ENCODE measurements around the gene GOLGA3.
"Not testable (repeated sequence)": the region's sequence is repeated elsewhere in the genome, so short reads cannot be mapped to it uniquely, and the experiment has no call there.

Gene GOLGA3

GRCh38 chr12:132828706-132829534, at the start of gene GOLGA3:
GOLGA3 (minus strand) TSS chr12:132828869; CDS start chr12:132822128, 6,741 bp downstream.
- FAIRE-seq, result no peak

DNA sequence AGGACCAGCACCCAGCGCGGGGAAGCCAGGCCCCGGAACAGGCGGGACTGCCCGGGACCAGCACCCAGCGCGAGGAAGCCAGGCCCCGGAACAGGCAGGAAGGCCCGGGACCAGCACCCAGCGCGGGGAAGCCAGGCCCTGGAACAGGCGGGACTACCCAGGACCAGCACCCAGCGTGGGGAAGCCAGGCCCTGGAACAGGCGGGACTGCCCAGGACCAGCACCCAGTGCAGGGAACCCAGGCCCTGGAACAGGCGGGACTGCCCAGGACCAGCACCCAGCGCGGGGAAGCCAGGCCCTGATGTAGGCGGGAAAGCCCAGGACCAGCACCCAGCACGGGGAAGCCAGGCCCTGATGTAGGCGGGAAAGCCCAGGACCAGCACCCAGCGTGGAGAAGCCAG, 46.0 kb upstream of the GOLGA3 start:
- not testable (repeated sequence) for FAIRE-seq

- no peak for FAIRE-seq
Observed at GRCh38 chr12:132874175-132874574, 45.5 kb upstream of the GOLGA3 start.

- FAIRE-seq, result no peak
Observed at GRCh38 chr12:132873724-132874123, 45.1 kb upstream of the GOLGA3 start.

GRCh38 chr12:132872975-132873421, 44.3 kb upstream of the GOLGA3 start:
- no peak for FAIRE-seq

GRCh38 chr12:132872073-132872855, 43.6 kb upstream of the GOLGA3 start:
- FAIRE-seq, result no peak

DNA sequence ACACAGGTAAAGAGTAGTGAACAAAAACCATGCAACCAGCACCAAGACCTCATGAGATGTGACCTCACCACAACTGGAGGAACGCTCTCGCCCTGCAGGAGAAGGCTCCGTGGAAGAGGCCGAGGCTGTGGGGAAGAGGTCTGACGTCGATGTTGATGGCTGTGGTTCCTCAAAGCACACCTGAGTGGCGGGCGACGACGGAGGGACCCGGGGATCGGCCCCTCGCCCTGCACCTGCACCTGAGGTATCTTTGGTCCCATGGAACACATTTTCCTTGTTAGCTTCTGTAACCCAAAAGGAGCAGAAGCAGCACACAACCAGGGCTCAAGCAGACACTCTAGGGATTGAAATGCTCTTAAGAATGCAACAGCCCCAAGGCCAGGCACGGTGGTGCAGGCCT, 40.9 kb upstream of the GOLGA3 start:
- no peak for FAIRE-seq

DNA sequence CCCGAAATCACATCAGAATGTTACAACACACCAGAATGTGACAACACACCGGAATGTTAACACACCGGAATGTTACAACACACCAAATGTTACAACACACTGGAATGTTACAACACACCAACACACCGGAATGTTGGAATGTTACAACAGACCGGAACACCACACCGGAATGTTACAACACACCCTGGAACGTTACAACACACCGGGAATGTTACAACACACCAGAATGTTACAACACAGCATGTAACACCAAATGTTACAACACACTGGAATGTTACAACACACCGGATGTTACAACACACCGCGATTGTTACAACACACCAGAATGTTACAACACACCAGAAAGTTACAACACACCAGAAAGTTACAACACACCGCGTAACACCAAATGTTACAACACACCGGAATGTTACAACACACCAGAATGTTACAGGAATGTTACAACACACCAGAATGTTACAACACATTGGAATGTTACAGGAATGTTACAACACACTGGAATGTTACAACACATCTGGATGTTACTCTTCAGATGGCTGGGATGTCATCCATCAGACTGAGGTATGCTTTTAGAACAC, 37.7 kb upstream of the GOLGA3 start:
- FAIRE-seq, result no peak

GRCh38 chr12:132861558-132861957, 32.9 kb upstream of the GOLGA3 start:
- FAIRE-seq, result no peak

DNA sequence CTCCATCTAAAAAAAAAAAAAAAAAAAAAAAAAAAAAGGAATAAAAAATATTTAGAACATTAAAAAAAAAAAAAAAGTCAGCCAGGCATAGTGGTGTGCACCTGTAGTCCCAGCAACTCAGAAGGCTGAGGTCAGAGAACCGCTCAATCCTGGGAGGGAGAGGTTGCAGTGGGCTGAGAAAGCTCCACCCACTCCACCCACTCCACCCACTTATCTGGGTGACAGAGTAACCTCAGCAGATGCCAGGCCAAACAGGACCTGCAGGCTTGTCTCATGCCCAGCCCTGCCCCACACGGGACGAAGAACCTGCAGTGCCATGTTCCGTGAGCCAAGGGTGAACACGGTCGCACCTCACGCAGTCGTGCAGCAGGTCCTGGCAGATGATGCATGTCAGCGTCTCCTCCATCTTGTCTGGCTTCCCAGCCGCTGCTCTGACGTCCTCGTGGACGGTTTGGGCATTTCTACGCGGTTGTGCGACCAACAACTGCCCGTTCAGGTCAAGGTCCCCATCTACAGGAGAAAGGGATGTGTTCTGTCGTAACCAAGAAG, 30.1 kb upstream of the GOLGA3 start:
- no peak for FAIRE-seq

DNA sequence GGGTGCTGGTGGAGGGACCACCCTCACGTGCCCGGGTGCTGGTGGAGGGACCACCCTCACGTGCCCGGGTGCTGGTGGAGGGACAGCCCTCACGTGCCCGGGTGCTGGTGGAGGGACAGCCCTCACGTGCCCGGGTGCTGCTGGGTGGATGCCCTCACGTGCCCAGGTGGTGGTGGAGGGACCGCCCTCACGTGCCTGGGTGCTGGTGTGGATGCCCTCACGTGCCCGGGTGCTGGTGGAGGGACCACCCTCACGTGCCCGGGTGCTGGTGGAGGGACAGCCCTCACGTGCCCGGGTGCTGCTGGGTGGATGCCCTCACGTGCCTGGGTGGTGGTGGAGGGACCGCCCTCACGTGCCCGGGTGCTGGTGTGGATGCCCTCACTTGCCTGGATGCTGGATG, 28.4 kb upstream of the GOLGA3 start:
- not testable (repeated sequence) for FAIRE-seq

GRCh38 chr12:132856581-132856980, 27.9 kb upstream of the GOLGA3 start:
- FAIRE-seq, result no peak

DNA sequence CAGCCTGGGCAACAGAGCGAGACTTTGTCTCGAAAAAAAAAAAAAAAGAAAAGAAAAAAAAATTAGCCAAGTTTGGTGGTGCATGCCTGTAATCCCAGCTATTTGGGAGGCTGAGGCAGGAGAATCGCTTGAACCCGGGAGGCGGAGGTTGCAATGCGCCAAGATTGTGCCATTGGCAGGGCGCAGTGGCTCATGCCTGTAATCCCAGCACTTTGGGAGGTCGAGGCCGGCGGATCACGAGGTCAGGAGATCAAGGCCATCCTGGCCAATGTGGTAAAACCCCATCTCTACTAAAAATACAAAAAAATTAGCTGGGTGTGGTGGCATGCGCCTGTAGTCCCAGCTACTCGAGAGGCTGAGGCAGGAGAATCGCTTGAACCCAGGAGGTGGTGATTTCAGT, 26.5 kb upstream of the GOLGA3 start:
- not testable (repeated sequence) for FAIRE-seq

DNA sequence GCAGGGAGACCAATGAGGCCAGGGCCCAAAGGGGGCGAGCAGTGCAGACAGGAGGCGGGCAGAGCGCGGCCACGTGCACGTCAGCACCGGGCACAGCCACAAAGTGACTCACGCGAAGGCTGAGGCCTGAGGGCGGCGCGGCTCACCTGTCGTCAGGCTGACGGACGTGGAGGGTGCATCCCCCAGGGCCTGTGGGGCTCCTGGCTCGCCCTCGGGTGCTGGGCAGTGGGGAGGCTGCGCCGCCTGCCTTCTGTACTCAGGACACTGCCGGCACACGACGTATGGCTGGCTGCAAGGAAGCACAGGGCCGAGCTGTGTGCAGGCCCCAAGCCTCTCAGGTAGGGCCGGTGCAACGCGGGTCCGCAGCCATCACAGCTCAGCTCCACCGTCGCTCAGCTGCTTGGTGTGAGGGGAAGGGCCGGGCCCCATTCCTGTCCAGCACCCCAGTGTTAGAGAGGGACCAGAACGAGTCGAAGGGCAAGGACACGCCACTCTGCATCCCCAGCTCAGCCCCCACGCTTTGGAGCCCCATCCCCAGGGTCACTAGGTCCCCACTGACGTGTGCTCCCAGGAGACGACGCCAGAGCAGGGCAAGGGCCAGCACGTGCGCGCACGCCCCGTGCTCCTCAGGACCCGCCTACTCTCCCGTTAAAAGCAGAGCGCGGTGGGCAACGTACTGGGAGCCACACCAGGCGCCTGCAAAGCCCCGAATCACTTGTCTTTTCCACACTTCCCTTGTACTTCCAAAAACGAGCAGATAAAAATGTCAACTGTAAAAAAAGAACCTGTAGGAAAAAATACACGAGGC, 24.8 kb upstream of the GOLGA3 start:
- no peak for FAIRE-seq

GRCh38 chr12:132852496-132852895, 23.8 kb upstream of the GOLGA3 start:
- FAIRE-seq, result no peak

DNA sequence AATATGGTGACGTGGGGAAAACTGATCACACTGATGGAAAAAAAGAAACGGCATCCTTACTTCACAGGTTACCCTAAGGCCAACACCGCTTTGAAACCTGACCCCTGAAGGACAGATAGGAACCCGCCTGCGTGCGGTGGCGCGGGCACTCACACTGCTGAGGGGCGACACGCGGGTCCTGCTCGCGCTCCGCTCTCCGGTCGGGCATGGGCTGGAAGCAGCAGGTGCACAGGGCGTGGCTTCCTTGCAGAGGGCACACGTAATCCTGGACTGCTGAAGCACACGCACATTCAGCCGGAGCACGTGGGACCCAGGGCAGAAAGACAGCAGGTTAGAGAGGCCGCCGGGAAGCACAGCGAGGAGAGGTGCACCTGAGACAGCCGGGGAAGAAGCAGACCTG, 22.8 kb upstream of the GOLGA3 start:
- FAIRE-seq, result no peak

DNA sequence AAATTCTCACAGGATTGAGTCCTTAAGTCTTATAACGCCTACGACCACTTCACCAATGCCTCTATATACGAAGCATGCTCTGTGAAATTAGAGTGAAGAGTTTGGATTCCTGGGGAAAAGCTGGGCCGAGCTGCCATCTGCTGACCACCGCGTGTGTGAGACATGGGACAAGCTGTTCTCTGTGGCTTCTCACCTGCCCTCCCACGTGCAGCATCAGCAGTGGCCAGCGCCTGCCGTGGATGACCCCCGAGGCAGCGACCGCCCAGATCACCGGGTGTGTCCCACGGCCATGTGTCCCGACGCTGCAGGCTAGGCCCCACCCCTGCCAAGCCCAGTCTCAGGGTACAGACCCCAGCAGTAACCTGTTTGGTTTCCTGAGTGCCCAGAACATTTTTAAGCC, 21.6 kb upstream of the GOLGA3 start:
- FAIRE-seq, result no peak

GRCh38 chr12:132848521-132848920, 19.9 kb upstream of the GOLGA3 start:
- FAIRE-seq, result no peak

- FAIRE-seq, result no peak
Observed at GRCh38 chr12:132847363-132848356, 19.0 kb upstream of the GOLGA3 start.

- FAIRE-seq, result not testable (repeated sequence)
Observed at GRCh38 chr12:132844681-132845080, 16.0 kb upstream of the GOLGA3 start.

- no peak for FAIRE-seq
Observed at GRCh38 chr12:132842449-132843045, 13.9 kb upstream of the GOLGA3 start.
